HG02610 (cell line): ENCODE measurements around the gene AMY2B.
"Not testable (repeated sequence)": the region's sequence is repeated elsewhere in the genome, so short reads cannot be mapped to it uniquely, and the experiment has no call there.

ENCODE experiments used
- ATAC-seq: cut with Tn5 transposase; IDR thresholded peaks from one replicate; pipeline ENCODE4 v1.9.1; 2021; ENCODE audit warnings: mild to moderate bottlenecking, moderate library complexity; ENCODE audit not compliant: unreplicated experiment

The AMY2B gene

GRCh38 chr1:103616994-103617477 lies 45.6 kb downstream of the AMY2B start, which contains the start of gene AMY2A:
Gene AMY2A, plus strand, starts transcription at chr1:103617427. Its CDS starts 14 bp downstream, at chr1:103617441.
- not testable (repeated sequence) for ATAC-seq

- ATAC-seq: not testable (repeated sequence)
Observed at GRCh38 chr1:103627436-103627835, 56.0 kb downstream of the AMY2B start.
